T-cell (primary cell): ENCODE results near the gene DDX51. TPM values are rescaled to one million over a fixed set of nuclear protein-coding genes. Genes with fewer than 3 reads are reported as not detected.

Experiments
- ATAC-seq, 4 experiments: fragments of 200-7000 bp in 3 of 4; fragments of 150-1000 bp in 1 of 4; cut with Tn5 transposase; replicated peaks in 1 of 4; 1 replicate in 3 of 4; 2 replicates in 1 of 4; pipeline ENCODE4 v1.10.0; 2021; ENCODE audit warnings: moderate library complexity in 3 of 4, mild to moderate bottlenecking in 2 of 4, moderate number of reproducible peaks in 1 of 4
- CTCF ChIA-PET, 2 donors: fragments of 300-600 bp; sonication (Branson Sonifier 250); formaldehyde crosslinking; loops; one replicate each; lab custom pipeline; 2022; ENCODE audit warnings: antibody characterized with exemption in 2 of 2; lab: Charles Lee
- POLR2A ChIA-PET, 2 donors: fragments of 300-600 bp; sonication (Branson Sonifier 250); formaldehyde crosslinking; loops; one replicate each; lab custom pipeline; 2022; ENCODE audit warnings: antibody characterized with exemption in 2 of 2; lab: Charles Lee
- DNase-seq, 35 experiments: peaks; one replicate each; pipeline versions ENCODE4 v3.0.0 to v3.0.0-alpha.2; 2013 to 2023
- H3K27ac ChIP-seq: one replicate; pipeline ENCODE4 v1.5.1; 2013; ENCODE audit warnings: low read length
- H3K27me3 ChIP-seq, 2 experiments: replicated peaks in 1 of 2; 1 replicate in 1 of 2; 2 replicates in 1 of 2; pipeline versions ENCODE4 v1.6.1 to v1.7.0; 2013; ENCODE audit warnings: low read length in 1 of 2, mixed read lengths in 1 of 2; ENCODE audit not compliant: control insufficient read depth in 2 of 2, insufficient read depth in 2 of 2; ENCODE audit errors: extremely low read depth in 1 of 2
- H3K36me3 ChIP-seq, 2 donors: 1 replicate in 1 of 2; 2 replicates in 1 of 2; pipeline versions ENCODE4 v1.6.1 to v1.7.0; 2013; ENCODE audit warnings: low read length in 1 of 2; ENCODE audit not compliant: control insufficient read depth in 2 of 2, insufficient read depth in 1 of 2; ENCODE audit errors: extremely low read depth in 1 of 2
- H3K4me1 ChIP-seq, 2 experiments: 1 replicate in 1 of 2; 2 replicates in 1 of 2; pipeline versions ENCODE4 v1.6.1 to v1.7.0; 2013; ENCODE audit warnings: low read length in 2 of 2, mixed read lengths in 1 of 2; ENCODE audit not compliant: insufficient read depth in 2 of 2, control insufficient read depth in 1 of 2; ENCODE audit errors: extremely low read depth in 1 of 2
- H3K4me3 ChIP-seq, 2 donors: 1 replicate in 1 of 2; 2 replicates in 1 of 2; pipeline versions ENCODE4 v1.5.1 to v1.7.0; 2013; ENCODE audit warnings: mild to moderate bottlenecking in 2 of 2, low read length in 1 of 2, moderate library complexity in 1 of 2; ENCODE audit not compliant: control insufficient read depth in 1 of 2; ENCODE audit errors: extremely low read depth in 1 of 2
- H3K9me3 ChIP-seq: 2 replicates; pipeline ENCODE4 v1.7.0; 2013
- H3K27ac Mint-ChIP-seq, 2 donors: one replicate each; pipeline ENCODE4 v1.8.0; 2020 to 2021; ENCODE audit warnings: mild to moderate bottlenecking in 2 of 2, mixed read lengths in 2 of 2
- H3K27me3 Mint-ChIP-seq, 2 donors: one replicate each; pipeline ENCODE4 v1.8.0; 2021 to 2022; ENCODE audit warnings: mixed read lengths in 2 of 2
- H3K36me3 Mint-ChIP-seq: one replicate; pipeline ENCODE4 v1.8.0; 2021; ENCODE audit warnings: mixed read lengths
- H3K4me1 Mint-ChIP-seq, 3 donors: one replicate each; pipeline ENCODE4 v1.8.0; 2020 to 2022; ENCODE audit warnings: mixed read lengths in 3 of 3, mild to moderate bottlenecking in 1 of 3
- H3K4me3 Mint-ChIP-seq, 3 donors: one replicate each; pipeline ENCODE4 v1.8.0; 2020 to 2022; ENCODE audit warnings: mild to moderate bottlenecking in 3 of 3, mixed read lengths in 3 of 3, moderate library complexity in 3 of 3
- H3K9me3 Mint-ChIP-seq, 3 donors: one replicate each; pipeline ENCODE4 v1.8.0; 2020 to 2022; ENCODE audit warnings: mixed read lengths in 3 of 3
- WGBS: methylation state at CpG from one replicate; pipeline ENCODE4 v1.1.5; 2013; ENCODE audit warnings: missing lambda C conversion rate; ENCODE audit not compliant: insufficient coverage; 5-methylcytosine and 5-hydroxymethylcytosine counted together
- total RNA-seq, 35 experiments: library from RNA in 6 of 35; stranded (reverse) in 6 of 35; fragments of 120-200 nt in 1 of 35; gene quantifications; one replicate each; pipeline versions ENCODE4 v1.2.1 to v1.2.4 and lab custom pipeline; 2013 to 2026

The DDX51 gene
- total RNA-seq, 5 donors from 2014 or later (not counting 1 experiment from before 2014, with no cell fraction given) = 41.9 to 58.6 (median 49.0) TPM

GRCh38 chr12:132168311-132169031 lies 24.4 kb upstream of the DDX51 start:
- ATAC-seq = no peak
- 91% methylated on average over 25 of the region's 31 CpGs for WGBS
- H3K27me3 ChIP-seq = peaks cover 0 to 51% of the 10 kb centered on the region in 2 experiments
- H3K27ac ChIP-seq = no peak overlapping the region
- Mint-ChIP-seq H3K4me1 (peaks cover 12 to 34% (median 22%) of the 10 kb centered on the region in 3 donors), H3K27ac (no peak overlapping the region), H3K4me3 (no peak overlapping the region), H3K9me3 (peaks cover 0 to 7% (median 0%) of the 10 kb centered on the region in 3 donors), H3K36me3 (no peaks in the 10 kb centered on the region), H3K27me3 (peaks cover 0 to 8% of the 10 kb centered on the region in 2 donors)
- DNase-seq = peak in 1 of 35 experiments; percentile 3
- ChIA-PET CTCF (no interaction called here), POLR2A (no interaction called here)
- no peak overlapping the region for H3K4me3 ChIP-seq
- H3K4me1 ChIP-seq = peaks cover 0 to 29% of the 10 kb centered on the region in 2 experiments
- no peaks in the 10 kb centered on the region for H3K9me3 ChIP-seq
- H3K36me3 ChIP-seq = no peaks in the 10 kb centered on the region

GRCh38 chr12:132167611-132168310 lies 23.6 kb upstream of the DDX51 start:
- no peak overlapping the region for H3K4me3 ChIP-seq
- H3K4me1 ChIP-seq = peaks cover 4 to 29% of the 10 kb centered on the region in 2 experiments
- H3K4me3 Mint-ChIP-seq = no peak overlapping the region
- WGBS = 42% methylated on average over 23 of the region's 30 CpGs
- no peaks in the 10 kb centered on the region for H3K9me3 ChIP-seq
- peaks cover 0 to 2% of the 10 kb centered on the region in 2 donors for H3K27me3 Mint-ChIP-seq
- peaks cover 9 to 32% (median 19%) of the 10 kb centered on the region in 3 donors for H3K4me1 Mint-ChIP-seq
- CTCF ChIA-PET = interaction anchor here in 1 of 2 donors (0.5 kb wide), 1 partner anchor 91 kb away, joined by 9 read pairs; no protein-coding TSS in a partner anchor
- H3K36me3 ChIP-seq = no peaks in the 10 kb centered on the region
- H3K27me3 ChIP-seq = peaks cover 0 to 44% of the 10 kb centered on the region in 2 experiments
- POLR2A ChIA-PET = no interaction called here
- H3K9me3 Mint-ChIP-seq = peaks cover 0 to 7% (median 0%) of the 10 kb centered on the region in 3 donors
- DNase-seq (peak in 1 of 35 experiments; percentile 1), ATAC-seq (no peak)
- no peak overlapping the region for H3K27ac ChIP-seq
- no peak overlapping the region for H3K27ac Mint-ChIP-seq
- H3K36me3 Mint-ChIP-seq = no peaks in the 10 kb centered on the region

- no peak for DNase-seq
- no peaks in the 10 kb centered on the region for H3K27me3 Mint-ChIP-seq
- no peaks in the 10 kb centered on the region for H3K36me3 Mint-ChIP-seq
- Histone ChIP-seq H3K4me1 (peaks cover 4 to 33% of the 10 kb centered on the region in 2 experiments), H3K4me3 (no peak overlapping the region), H3K27me3 (peaks cover 0 to 36% of the 10 kb centered on the region in 2 experiments), H3K9me3 (no peaks in the 10 kb centered on the region), H3K27ac (no peak overlapping the region), H3K36me3 (no peaks in the 10 kb centered on the region)
- ATAC-seq = no peak
- no peak overlapping the region for H3K4me3 Mint-ChIP-seq
- H3K4me1 Mint-ChIP-seq = peaks cover 9 to 35% (median 21%) of the 10 kb centered on the region in 3 donors
- H3K9me3 Mint-ChIP-seq = peaks cover 0 to 7% (median 0%) of the 10 kb centered on the region in 3 donors
- ChIA-PET POLR2A (no interaction called here), CTCF (no interaction called here)
- H3K27ac Mint-ChIP-seq = no peak overlapping the region
- 77% methylated on average over 5 of the region's 10 CpGs for WGBS
These were observed 22.9 kb upstream of the DDX51 start for GRCh38 chr12:132166801-132167591.

- no peaks in the 10 kb centered on the region for H3K9me3 ChIP-seq
- H3K27ac ChIP-seq = no peak overlapping the region
- ChIA-PET POLR2A (no interaction called here), CTCF (interaction anchor here in 1 of 2 donors (0.6 kb wide), 1 partner anchor 18 kb away, joined by 3 read pairs; no protein-coding TSS in a partner anchor)
- no peak for DNase-seq
- H3K4me1 ChIP-seq = peaks cover 4 to 34% of the 10 kb centered on the region in 2 experiments
- no peak overlapping the region for H3K4me3 ChIP-seq
- H3K36me3 Mint-ChIP-seq = no peaks in the 10 kb centered on the region
- H3K36me3 ChIP-seq = no peaks in the 10 kb centered on the region
- H3K4me1 Mint-ChIP-seq = peaks cover 9 to 37% (median 21%) of the 10 kb centered on the region in 3 donors
- peaks cover 0 to 28% of the 10 kb centered on the region in 2 experiments for H3K27me3 ChIP-seq
- WGBS = 88% methylated on average over 2 of the region's 2 CpGs
- H3K27ac Mint-ChIP-seq = no peak overlapping the region
- peaks cover 0 to 7% (median 0%) of the 10 kb centered on the region in 3 donors for H3K9me3 Mint-ChIP-seq
- ATAC-seq = no peak
- H3K4me3 Mint-ChIP-seq = no peak overlapping the region
- no peaks in the 10 kb centered on the region for H3K27me3 Mint-ChIP-seq
These were observed 22.0 kb upstream of the DDX51 start for GRCh38 chr12:132166093-132166492.

GRCh38 chr12:132165584-132165983 lies 21.5 kb upstream of the DDX51 start:
- Histone ChIP-seq H3K9me3 (no peaks in the 10 kb centered on the region), H3K27ac (no peak overlapping the region), H3K4me3 (no peak overlapping the region), H3K4me1 (peaks cover 4 to 34% of the 10 kb centered on the region in 2 experiments), H3K27me3 (peaks cover 0 to 23% of the 10 kb centered on the region in 2 experiments), H3K36me3 (no peaks in the 10 kb centered on the region)
- ATAC-seq (no peak), DNase-seq (no peak)
- Mint-ChIP-seq H3K9me3 (peaks cover 0 to 7% (median 0%) of the 10 kb centered on the region in 3 donors), H3K27ac (no peak overlapping the region), H3K4me3 (no peak overlapping the region), H3K4me1 (peaks cover 9 to 37% (median 21%) of the 10 kb centered on the region in 3 donors), H3K36me3 (no peaks in the 10 kb centered on the region), H3K27me3 (no peaks in the 10 kb centered on the region)
- WGBS = 100% methylated on average over 2 of the region's 6 CpGs
- ChIA-PET CTCF (interaction anchor here in 1 of 2 donors (0.6 kb wide), 1 partner anchor 18 kb away, joined by 3 read pairs; no protein-coding TSS in a partner anchor), POLR2A (no interaction called here)
